Uterus (tissue), 2 donors: ENCODE data around the gene ABCA5.

Source experiments
- POLR2A ChIP-seq, 2 donors: fragments of 450-650 bp; IDR thresholded peaks; one replicate each; pipeline ENCODE4 v1.6.1; 2016; ENCODE audit warnings: antibody characterized with exemption in 2 of 2, mild to moderate bottlenecking in 1 of 2, moderate library complexity in 1 of 2
- TF ChIP-seq, protein P1 (sequence below), 4 experiments: fragments of 200-600 bp in 2 of 4; fragments of 450-650 bp in 2 of 4; sonication (generic) in 2 of 4; IDR thresholded peaks; one replicate each; pipeline ENCODE4 v1.5.1; 2016 to 2019; ENCODE audit warnings: antibody characterized with exemption in 4 of 4, mild to moderate bottlenecking in 2 of 4, moderate library complexity in 1 of 4

DNA sequence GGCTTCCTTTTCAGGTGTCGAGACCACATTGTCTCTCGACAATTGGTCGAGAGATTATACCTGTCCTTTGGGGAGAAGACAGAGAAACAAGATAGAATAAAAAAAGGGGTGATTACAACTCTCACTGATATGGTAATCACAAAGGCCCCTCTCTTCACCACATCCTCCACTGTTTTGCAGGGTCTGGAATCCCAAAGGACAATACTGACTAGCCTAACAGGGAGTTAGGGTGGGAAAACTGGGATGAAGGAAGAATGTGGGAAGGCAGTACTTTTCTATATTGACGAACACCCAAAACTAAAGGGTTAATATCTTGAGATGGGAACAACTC lies 6.1 kb downstream of the ABCA5 start:
- TF ChIP-seq, protein P1, sequence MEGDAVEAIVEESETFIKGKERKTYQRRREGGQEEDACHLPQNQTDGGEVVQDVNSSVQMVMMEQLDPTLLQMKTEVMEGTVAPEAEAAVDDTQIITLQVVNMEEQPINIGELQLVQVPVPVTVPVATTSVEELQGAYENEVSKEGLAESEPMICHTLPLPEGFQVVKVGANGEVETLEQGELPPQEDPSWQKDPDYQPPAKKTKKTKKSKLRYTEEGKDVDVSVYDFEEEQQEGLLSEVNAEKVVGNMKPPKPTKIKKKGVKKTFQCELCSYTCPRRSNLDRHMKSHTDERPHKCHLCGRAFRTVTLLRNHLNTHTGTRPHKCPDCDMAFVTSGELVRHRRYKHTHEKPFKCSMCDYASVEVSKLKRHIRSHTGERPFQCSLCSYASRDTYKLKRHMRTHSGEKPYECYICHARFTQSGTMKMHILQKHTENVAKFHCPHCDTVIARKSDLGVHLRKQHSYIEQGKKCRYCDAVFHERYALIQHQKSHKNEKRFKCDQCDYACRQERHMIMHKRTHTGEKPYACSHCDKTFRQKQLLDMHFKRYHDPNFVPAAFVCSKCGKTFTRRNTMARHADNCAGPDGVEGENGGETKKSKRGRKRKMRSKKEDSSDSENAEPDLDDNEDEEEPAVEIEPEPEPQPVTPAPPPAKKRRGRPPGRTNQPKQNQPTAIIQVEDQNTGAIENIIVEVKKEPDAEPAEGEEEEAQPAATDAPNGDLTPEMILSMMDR (IDR thresholded peaks at IDR 0.05): no peak
- no peak for TF ChIP-seq POLR2A (IDR thresholded peaks at IDR 0.05)
